Measurements from ENCODE around the gene ABCA10.

DNA sequence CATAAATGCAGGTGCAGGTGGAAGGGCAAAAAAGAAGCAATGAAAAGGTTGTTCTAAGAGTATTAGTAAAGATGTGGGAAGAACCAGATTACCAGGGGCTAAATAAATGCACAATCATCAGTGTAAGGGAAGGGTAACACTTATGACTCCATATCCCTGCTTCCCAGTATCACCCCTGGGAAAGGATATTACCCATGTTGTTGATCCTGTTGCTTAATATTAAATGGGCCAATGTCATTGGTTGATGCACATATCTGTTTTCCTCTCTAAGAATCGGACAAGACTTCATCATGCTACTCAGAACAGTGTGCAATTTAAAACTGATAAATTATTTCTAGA is 52.2 kb downstream of the ABCA10 start:
- TF ChIP-seq ZNF619 (CRISPR knock-in tag; IDR thresholded peaks at IDR 0.05) (no peak), CBX1 (IDR thresholded peaks at IDR 0.05; ENCODE audit: low read depth) (no peak)
